ENCODE results near the gene LRRC8D. TPM values are rescaled to one million over a fixed set of nuclear protein-coding genes. Genes with fewer than 3 reads are reported as not detected.

The LRRC8D gene
- total RNA-seq, 1 experiment from 2014 or later = 23.2 TPM

DNA sequence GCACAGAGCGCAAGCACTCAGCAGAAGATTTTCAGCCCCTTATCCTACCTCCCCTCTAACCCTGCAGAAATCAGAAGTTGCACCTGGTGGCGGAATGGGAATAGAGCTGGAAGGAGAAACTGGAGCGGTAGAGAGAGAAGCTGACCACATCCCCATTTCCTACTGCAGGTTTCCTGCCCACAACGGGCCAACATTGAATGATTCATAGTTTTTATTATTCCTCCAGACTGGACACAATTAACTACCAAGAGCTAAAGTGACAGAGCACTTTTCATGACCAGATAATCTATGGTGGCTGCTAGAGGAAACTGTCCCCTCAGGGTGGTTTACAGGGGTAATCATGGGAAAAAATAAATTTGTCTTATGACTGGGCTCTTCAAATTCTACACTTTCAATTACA, 21.3 kb upstream of the LRRC8D start:
- no peak for DNase-seq (ENCODE audit: low read depth in 1 of 2, low spot score in 2 of 2)
- no peaks in the 10 kb centered on the region for H3K9me3 ChIP-seq (replicated peaks)
- no peaks in the 10 kb centered on the region for H3K36me3 ChIP-seq
- no peak overlapping the region for H3K27ac ChIP-seq
- H3K27me3 ChIP-seq (replicated peaks) = no peaks in the 10 kb centered on the region
- H3K4me1 ChIP-seq (replicated peaks) = no peaks in the 10 kb centered on the region; the same call in 1 of the 2 replicates
- no peak overlapping the region for H3K4me3 ChIP-seq

DNA sequence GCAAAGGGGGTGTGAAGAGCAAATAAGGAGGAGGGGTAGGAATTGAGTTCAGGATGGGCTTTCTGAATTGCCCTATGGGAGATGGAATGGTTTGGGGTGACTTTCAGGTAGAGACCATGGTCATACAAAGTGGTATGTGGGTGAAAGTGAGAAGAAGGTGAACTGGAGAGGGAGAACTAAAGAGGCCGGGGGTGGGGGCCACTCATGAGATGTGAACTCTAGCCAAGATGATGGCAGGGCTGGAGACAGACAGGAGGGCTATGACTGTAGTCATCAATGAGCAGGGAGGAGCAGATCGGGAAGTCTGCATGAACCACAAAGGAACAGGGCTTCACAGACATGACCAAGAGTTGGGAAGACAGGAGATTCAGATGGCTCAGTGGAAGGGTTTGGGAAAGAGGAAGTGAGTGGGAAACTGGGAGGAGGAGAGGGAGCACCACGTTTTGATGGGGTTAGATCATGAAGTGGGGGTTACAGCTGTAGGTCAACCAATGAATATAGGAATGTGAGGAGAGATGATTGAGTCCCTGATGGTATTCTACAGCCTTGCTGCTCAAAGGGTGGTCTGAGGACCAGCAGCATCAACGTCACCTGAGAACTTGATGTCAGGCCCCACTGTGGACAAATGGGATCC, 20.7 kb upstream of the LRRC8D start:
- Histone ChIP-seq H3K27me3 (replicated peaks) (no peaks in the 10 kb centered on the region), H3K4me3 (no peak overlapping the region), H3K36me3 (no peaks in the 10 kb centered on the region), H3K27ac (no peak overlapping the region), H3K9me3 (replicated peaks) (no peaks in the 10 kb centered on the region), H3K4me1 (replicated peaks) (no peaks in the 10 kb centered on the region; the same call in 1 of the 2 replicates)
- no peak for DNase-seq (ENCODE audit: low read depth in 1 of 2, low spot score in 2 of 2)

- Histone ChIP-seq H3K27ac (no peak overlapping the region), H3K4me1 (replicated peaks) (no peaks in the 10 kb centered on the region; the same call in 1 of the 2 replicates), H3K27me3 (replicated peaks) (no peaks in the 10 kb centered on the region), H3K36me3 (no peaks in the 10 kb centered on the region), H3K9me3 (replicated peaks) (no peaks in the 10 kb centered on the region), H3K4me3 (no peak overlapping the region)
- DNase-seq (ENCODE audit: low read depth in 1 of 2, low spot score in 2 of 2) = no peak
Measured at GRCh38 chr1:89800718-89801117, 20.1 kb upstream of the LRRC8D start.

- no peaks in the 10 kb centered on the region for H3K9me3 ChIP-seq (replicated peaks)
- no peaks in the 10 kb centered on the region for H3K36me3 ChIP-seq
- no peak overlapping the region for H3K27ac ChIP-seq
- H3K4me3 ChIP-seq = no peak overlapping the region
- no peaks in the 10 kb centered on the region; the same call in 1 of the 2 replicates for H3K4me1 ChIP-seq (replicated peaks)
- H3K27me3 ChIP-seq (replicated peaks) = no peaks in the 10 kb centered on the region
- no peak for DNase-seq (ENCODE audit: low read depth in 1 of 2, low spot score in 2 of 2)
Measured at GRCh38 chr1:89802051-89802450, 18.8 kb upstream of the LRRC8D start.

DNA sequence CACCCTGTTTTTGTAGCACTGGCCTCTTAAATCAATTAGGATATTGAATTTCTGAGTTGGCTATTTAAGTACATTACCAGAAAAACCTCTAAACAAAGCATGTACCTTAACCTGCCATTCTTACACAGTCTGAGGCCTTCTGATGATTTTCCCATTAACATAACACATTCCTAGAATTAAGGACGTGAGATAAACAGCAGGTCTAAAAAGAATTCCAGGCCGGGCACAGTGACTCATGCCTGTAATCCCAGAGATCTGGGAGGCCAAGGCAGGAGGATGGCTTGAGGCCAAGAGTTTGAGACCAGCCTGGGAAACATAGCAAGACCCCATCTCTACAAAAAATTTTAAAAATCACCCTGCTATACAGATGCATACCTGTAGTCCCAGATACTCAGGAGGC, 18.0 kb upstream of the LRRC8D start:
- DNase-seq (ENCODE audit: low read depth in 1 of 2, low spot score in 2 of 2) = peak in 1 of 2 experiments; percentile 23
- H3K36me3 ChIP-seq = no peaks in the 10 kb centered on the region
- H3K27ac ChIP-seq = no peak overlapping the region
- H3K4me1 ChIP-seq (replicated peaks) = peaks cover 1% of the 10 kb centered on the region
- H3K4me3 ChIP-seq = no peak overlapping the region
- no peaks in the 10 kb centered on the region for H3K9me3 ChIP-seq (replicated peaks)
- no peaks in the 10 kb centered on the region for H3K27me3 ChIP-seq (replicated peaks)

- DNase-seq (ENCODE audit: low read depth in 1 of 2, low spot score in 2 of 2) = peak; percentile 69 to 83
Measured at GRCh38 chr1:89804642-89805237, 16.1 kb upstream of the LRRC8D start.

DNA sequence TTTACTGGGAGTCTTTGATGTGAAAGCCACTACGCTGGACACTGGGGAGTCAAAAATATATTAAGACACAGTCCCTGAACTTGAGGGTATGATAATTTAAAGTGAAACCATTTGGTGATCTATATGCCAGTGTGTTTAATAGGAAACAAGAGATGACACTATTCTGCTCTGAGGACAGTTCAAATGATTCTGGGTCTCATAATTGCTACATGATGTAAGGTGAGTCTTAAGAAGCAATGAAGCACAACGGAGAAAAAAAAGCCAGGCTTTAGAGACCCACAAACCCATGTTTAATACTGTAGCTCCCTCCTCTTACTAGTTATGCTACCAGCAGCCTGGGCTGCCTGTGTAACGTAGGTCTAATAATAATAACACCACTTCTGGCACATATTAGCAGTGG, 14.2 kb upstream of the LRRC8D start:
- DNase-seq (ENCODE audit: low read depth in 1 of 2, low spot score in 2 of 2) = no peak
- Histone ChIP-seq H3K4me1 (replicated peaks) (peaks cover 24% of the 10 kb centered on the region), H3K27ac (no peak overlapping the region), H3K4me3 (no peak overlapping the region), H3K27me3 (replicated peaks) (no peaks in the 10 kb centered on the region), H3K9me3 (replicated peaks) (no peaks in the 10 kb centered on the region), H3K36me3 (no peaks in the 10 kb centered on the region)

More at GRCh38 chr1:89804642-89805237, 16.1 kb upstream of the LRRC8D start:
- H3K27me3 ChIP-seq (replicated peaks) = no peaks in the 10 kb centered on the region
- no peak overlapping the region for H3K27ac ChIP-seq
- H3K36me3 ChIP-seq = no peaks in the 10 kb centered on the region
- H3K4me3 ChIP-seq = no peak overlapping the region
- H3K4me1 ChIP-seq (replicated peaks) = peaks cover 16% of the 10 kb centered on the region
- no peaks in the 10 kb centered on the region for H3K9me3 ChIP-seq (replicated peaks)

DNA sequence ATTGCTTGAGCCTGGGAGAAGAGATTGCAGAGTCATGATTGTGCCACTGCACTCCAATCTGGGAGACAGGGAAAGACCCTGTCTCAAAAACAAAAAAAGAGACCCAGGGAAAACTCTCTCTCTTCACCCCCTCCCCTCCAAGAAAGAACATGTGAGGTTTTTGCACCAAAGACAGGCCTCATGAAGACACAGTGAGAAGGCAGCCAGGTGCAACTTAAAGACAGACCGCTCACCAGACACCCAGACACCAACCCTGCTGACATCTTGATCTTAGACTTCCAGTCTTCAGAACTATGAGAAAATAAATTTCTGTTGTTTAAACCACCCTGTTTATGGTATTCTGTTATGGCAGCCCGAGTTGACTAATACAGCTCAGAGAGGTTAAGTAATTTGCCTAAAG, 13.3 kb upstream of the LRRC8D start:
- DNase-seq (ENCODE audit: low read depth in 1 of 2, low spot score in 2 of 2) = no peak
- H3K4me3 ChIP-seq = no peak overlapping the region
- H3K4me1 ChIP-seq (replicated peaks) = peaks cover 24% of the 10 kb centered on the region
- no peaks in the 10 kb centered on the region for H3K36me3 ChIP-seq
- no peaks in the 10 kb centered on the region for H3K9me3 ChIP-seq (replicated peaks)
- no peaks in the 10 kb centered on the region for H3K27me3 ChIP-seq (replicated peaks)
- no peak overlapping the region for H3K27ac ChIP-seq

- peaks cover 24% of the 10 kb centered on the region for H3K4me1 ChIP-seq (replicated peaks)
- DNase-seq (ENCODE audit: low read depth in 1 of 2, low spot score in 2 of 2) = no peak
- H3K4me3 ChIP-seq = no peak overlapping the region
- H3K27ac ChIP-seq = no peak overlapping the region
- no peaks in the 10 kb centered on the region for H3K9me3 ChIP-seq (replicated peaks)
- no peaks in the 10 kb centered on the region for H3K27me3 ChIP-seq (replicated peaks)
- no peaks in the 10 kb centered on the region for H3K36me3 ChIP-seq
Measured at GRCh38 chr1:89807983-89808382, 12.8 kb upstream of the LRRC8D start.

- DNase-seq (ENCODE audit: low read depth in 1 of 2, low spot score in 2 of 2) = peak; percentile 62 to 73
- Histone ChIP-seq H3K36me3 (no peaks in the 10 kb centered on the region), H3K27ac (peak overlapping the region; percentile 13; the same call in 1 of the 2 replicates), H3K4me3 (no peak overlapping the region), H3K9me3 (replicated peaks) (no peaks in the 10 kb centered on the region), H3K4me1 (replicated peaks) (peaks cover 24% of the 10 kb centered on the region), H3K27me3 (replicated peaks) (no peaks in the 10 kb centered on the region)
Measured at GRCh38 chr1:89808441-89809117, 12.3 kb upstream of the LRRC8D start.

- H3K4me3 ChIP-seq = no peak overlapping the region
- no peaks in the 10 kb centered on the region for H3K9me3 ChIP-seq (replicated peaks)
- peaks cover 24% of the 10 kb centered on the region for H3K4me1 ChIP-seq (replicated peaks)
- DNase-seq (ENCODE audit: low read depth in 1 of 2, low spot score in 2 of 2) = no peak
- H3K27me3 ChIP-seq (replicated peaks) = no peaks in the 10 kb centered on the region
- no peak overlapping the region for H3K27ac ChIP-seq
- no peaks in the 10 kb centered on the region for H3K36me3 ChIP-seq
Measured at GRCh38 chr1:89809556-89809955, 11.3 kb upstream of the LRRC8D start.

DNA sequence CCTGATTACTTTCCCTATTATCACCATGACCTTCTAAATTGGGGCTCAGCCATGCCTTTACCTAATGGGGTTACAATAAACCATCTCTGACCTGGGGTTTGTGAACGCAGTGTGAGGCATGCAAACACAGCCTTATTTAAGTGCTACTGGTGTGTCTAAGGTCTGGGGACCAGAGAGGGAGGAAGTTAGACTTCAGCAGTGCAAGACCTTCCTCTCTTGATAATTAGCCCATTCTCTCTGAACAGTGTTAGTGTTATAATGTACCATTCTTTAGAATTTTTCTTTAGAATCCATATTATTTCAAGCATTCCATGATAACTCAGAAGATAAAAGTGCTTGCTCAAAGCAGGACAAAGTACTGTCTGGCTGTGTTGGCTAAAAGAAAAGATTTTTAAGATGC, 10.5 kb upstream of the LRRC8D start:
- H3K4me3 ChIP-seq = no peak overlapping the region
- DNase-seq (ENCODE audit: low read depth in 1 of 2, low spot score in 2 of 2) = no peak
- H3K36me3 ChIP-seq = no peaks in the 10 kb centered on the region
- H3K9me3 ChIP-seq (replicated peaks) = no peaks in the 10 kb centered on the region
- H3K27ac ChIP-seq = no peak overlapping the region
- H3K27me3 ChIP-seq (replicated peaks) = no peaks in the 10 kb centered on the region
- peaks cover 24% of the 10 kb centered on the region for H3K4me1 ChIP-seq (replicated peaks)

GRCh38 chr1:89810880-89811279, 10.0 kb upstream of the LRRC8D start:
- Histone ChIP-seq H3K4me1 (replicated peaks) (peaks cover 24% of the 10 kb centered on the region), H3K27me3 (replicated peaks) (no peaks in the 10 kb centered on the region), H3K27ac (no peak overlapping the region), H3K36me3 (no peaks in the 10 kb centered on the region), H3K9me3 (replicated peaks) (no peaks in the 10 kb centered on the region), H3K4me3 (no peak overlapping the region)
- DNase-seq (ENCODE audit: low read depth in 1 of 2, low spot score in 2 of 2) = no peak

GRCh38 chr1:89812992-89813391, 7.8 kb upstream of the LRRC8D start:
- Histone ChIP-seq H3K27ac (no peak overlapping the region), H3K4me3 (no peak overlapping the region), H3K36me3 (no peaks in the 10 kb centered on the region), H3K27me3 (replicated peaks) (peaks cover 11% of the 10 kb centered on the region; the same call in 1 of the 2 replicates), H3K9me3 (replicated peaks) (no peaks in the 10 kb centered on the region), H3K4me1 (replicated peaks) (peaks cover 21% of the 10 kb centered on the region)
- DNase-seq (ENCODE audit: low read depth in 1 of 2, low spot score in 2 of 2) = no peak

Data from SJSA1 (cell line).